Motor neuron (in vitro differentiated cells): Measurements from ENCODE around the gene SND1. TPM values are rescaled to one million over a fixed set of nuclear protein-coding genes. Genes with fewer than 3 reads are reported as not detected.
A peak's percentile ranks its signal among the peaks of the same experiment; 100 is the strongest.

Experiments used
- ATAC-seq, 8 experiments: fragments of 200-7000 bp; cut with Tn5 transposase; replicated peaks in 6 of 8; 2 replicates each; pipeline ENCODE4 v1.8.0; 2021; ENCODE audit warnings: mild to moderate bottlenecking in 8 of 8, moderate library complexity in 8 of 8
- H3K27ac ChIP-seq, 2 donors: fragments of 250-450 bp; sonication (Bioruptor Pico); 2 replicates each; pipeline ENCODE4 v1.9.0; 2021; ENCODE audit warnings: antibody characterized with exemption in 2 of 2, mild to moderate bottlenecking in 2 of 2, moderate library complexity in 1 of 2
- H3K4me1 ChIP-seq, 2 donors: fragments of 250-450 bp; sonication (Bioruptor Pico); replicated peaks in 1 of 2; 2 replicates each; pipeline ENCODE4 v1.6.1; 2021; ENCODE audit warnings: antibody characterized with exemption in 2 of 2, mild to moderate bottlenecking in 2 of 2, moderate library complexity in 1 of 2
- H3K4me3 ChIP-seq, 5 donors: fragments of 250-450 bp; sonication (Bioruptor Pico); 2 replicates each; pipeline ENCODE4 v1.9.0; 2021; ENCODE audit warnings: antibody characterized with exemption in 5 of 5, mild to moderate bottlenecking in 5 of 5, moderate library complexity in 4 of 5
- WGBS, 10 experiments: fragments of 450-650 bp; shearing (Covaris generic); methylation state at CpG; one replicate each; pipeline ENCODE4 v1.0.0; 2022; 5-methylcytosine and 5-hydroxymethylcytosine counted together
- in situ Hi-C, 9 experiments: fragments of 400-800 bp; cut with MboI; loops; one replicate each; pipeline ENCODE4 v1.15.0; 2021; ENCODE audit warnings: low sequenced_read_pairs in 9 of 9, low pct_unique_long_range_greater_than_20kb in 2 of 9; ENCODE audit not compliant: unreplicated experiment in 9 of 9
- total RNA-seq, 8 experiments: library from RNA; unstranded; fragments of 300-600 nt; gene quantifications; 2 replicates each; pipeline versions ENCODE4 v1.2.3 to v1.2.4, GENCODE V29; 2022

The SND1 gene
- total RNA-seq, 8 experiments from 2014 or later, result 125 to 296 (median 182) TPM

- Histone ChIP-seq H3K27ac (no peak overlapping the region), H3K4me1 (peaks cover 18 to 31% of the 10 kb centered on the region in 2 donors), H3K4me3 (no peak overlapping the region)
- in situ Hi-C loops, result no loop called here
- ATAC-seq, result no peak
Measured at GRCh38 chr7:127973832-127974231, 321.8 kb downstream of the SND1 start.

GRCh38 chr7:127974446-127975035 lies 322.5 kb downstream of the SND1 start:
- no peak for ATAC-seq
- H3K4me3 ChIP-seq, result no peak overlapping the region
- in situ Hi-C loops, result no loop called here
- peaks cover 18 to 31% of the 10 kb centered on the region in 2 donors for H3K4me1 ChIP-seq
- H3K27ac ChIP-seq, result no peak overlapping the region
- WGBS, 10 experiments, result 27 to 100% (median 80%) methylated on average over 2 to 5 of the region's 5 CpGs; no CpG with 5 or more reads in 1 of the 10 experiments

GRCh38 chr7:127976056-127976737 lies 324.2 kb downstream of the SND1 start:
- peaks cover 18 to 32% of the 10 kb centered on the region in 2 donors for H3K4me1 ChIP-seq
- no peak overlapping the region for H3K27ac ChIP-seq
- in situ Hi-C loops, result no loop called here
- ATAC-seq, result peak; percentile 69 to 96 (median 92)
- H3K4me3 ChIP-seq, result no peak overlapping the region
- 33 to 100% (median 80%) methylated on average over 1 to 5 of the region's 6 CpGs; no CpG with 5 or more reads in 3 of the 10 experiments for WGBS, 10 experiments

DNA sequence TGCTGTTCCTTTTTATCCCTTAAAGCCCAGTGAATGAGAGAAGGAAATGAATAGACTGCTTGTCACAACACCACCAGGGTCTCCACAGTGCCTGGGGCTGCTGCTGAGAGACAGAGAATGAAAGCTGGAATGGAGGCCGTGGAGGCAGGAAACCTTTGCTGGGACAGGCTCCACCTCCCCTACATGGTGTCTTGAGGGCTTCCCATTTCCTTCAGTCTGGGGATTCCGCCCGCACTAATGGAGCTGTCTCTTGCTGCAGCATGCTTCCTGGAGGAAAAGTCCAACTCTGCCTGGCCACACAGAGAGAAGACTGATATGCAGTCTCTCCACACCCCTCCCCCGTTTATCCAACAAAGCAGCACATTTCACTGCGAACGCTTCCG lies 324.7 kb downstream of the SND1 start:
- WGBS, 10 experiments, result 60 to 100% (median 86%) methylated on average over 1 to 6 of the region's 7 CpGs; no CpG with 5 or more reads in 3 of the 10 experiments
- Histone ChIP-seq H3K27ac (no peak overlapping the region), H3K4me1 (peaks cover 21 to 33% of the 10 kb centered on the region in 2 donors), H3K4me3 (no peak overlapping the region)
- in situ Hi-C loops, result no loop called here
- ATAC-seq, result peak in 1 of 8 experiments; percentile 5

DNA sequence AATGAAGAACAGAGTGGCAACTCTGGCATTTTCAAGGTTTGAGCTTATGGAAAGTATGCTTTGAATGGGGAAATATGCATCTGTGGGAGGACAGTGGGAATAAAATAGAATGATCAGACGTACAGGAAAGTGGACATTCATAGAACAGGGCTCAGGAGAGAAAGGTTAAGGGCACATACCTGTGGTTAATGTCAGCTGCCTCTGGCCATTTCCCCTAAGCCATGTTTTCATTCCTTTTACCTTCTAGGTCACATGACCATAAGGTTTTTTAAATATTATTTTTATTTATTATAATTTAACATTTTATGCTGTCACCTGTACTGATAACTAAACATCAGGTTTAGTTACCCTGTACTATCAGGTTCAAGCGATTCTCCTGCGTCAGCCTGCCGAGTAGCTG lies 326.4 kb downstream of the SND1 start:
- no peak for ATAC-seq

GRCh38 chr7:127979113-127979727 lies 327.2 kb downstream of the SND1 start:
- Histone ChIP-seq H3K4me3 (no peak overlapping the region), H3K27ac (no peak overlapping the region), H3K4me1 (peaks cover 9 to 25% of the 10 kb centered on the region in 2 donors)
- 80 to 98% (median 89%) methylated on average over 1 to 7 of the region's 9 CpGs; no CpG with 5 or more reads in 2 of the 10 experiments for WGBS, 10 experiments
- ATAC-seq, result no peak
- in situ Hi-C loops, result no loop called here

More for the DNA sequence above, 326.4 kb downstream of the SND1 start:
- Histone ChIP-seq H3K27ac (no peak overlapping the region), H3K4me3 (no peak overlapping the region), H3K4me1 (peaks cover 17 to 33% of the 10 kb centered on the region in 2 donors)
- in situ Hi-C loops, result no loop called here
- WGBS, 10 experiments, result 86 to 100% (median 100%) methylated on average over 1 to 4 of the region's 4 CpGs

DNA sequence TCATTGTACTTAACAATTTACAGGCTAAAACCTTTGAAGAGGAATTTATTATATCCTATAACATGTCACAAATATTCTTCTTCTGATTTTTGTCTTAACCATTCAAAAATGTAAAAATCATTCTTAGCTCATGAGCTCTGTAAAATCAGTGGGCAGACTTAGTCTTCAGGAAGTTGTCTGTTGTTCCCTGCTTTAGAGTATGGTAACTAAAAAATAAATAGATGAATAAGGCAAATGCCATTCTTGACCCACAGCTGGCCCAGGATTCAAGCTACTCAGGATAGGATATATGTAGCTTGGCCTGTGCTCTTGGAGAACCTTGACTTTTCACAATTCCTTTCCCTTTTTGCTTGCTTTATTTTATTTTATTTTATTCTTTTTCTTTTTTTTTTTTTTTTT lies 327.7 kb downstream of the SND1 start:
- peaks cover 4 to 20% of the 10 kb centered on the region in 2 donors for H3K4me1 ChIP-seq
- ATAC-seq, result no peak
- no peak overlapping the region for H3K4me3 ChIP-seq
- in situ Hi-C loops, result no loop called here
- no peak overlapping the region for H3K27ac ChIP-seq

GRCh38 chr7:127980901-127981300 lies 328.9 kb downstream of the SND1 start:
- Histone ChIP-seq H3K4me1 (peaks cover 3 to 14% of the 10 kb centered on the region in 2 donors), H3K27ac (no peak overlapping the region), H3K4me3 (no peak overlapping the region)
- no peak for ATAC-seq
- in situ Hi-C loops, result no loop called here
- WGBS, 10 experiments, result 30 to 100% (median 100%) methylated on average over 1 of the region's 1 CpG; no CpG with 5 or more reads in 3 of the 10 experiments

- no peak overlapping the region for H3K4me3 ChIP-seq
- WGBS, 10 experiments, result 85 to 100% (median 91%) methylated on average over 1 to 3 of the region's 4 CpGs
- ATAC-seq, result no peak
- H3K27ac ChIP-seq, result no peak overlapping the region
- peaks cover 3% of the 10 kb centered on the region in 2 donors for H3K4me1 ChIP-seq
- in situ Hi-C loops, result no loop called here
Measured at GRCh38 chr7:127981965-127982364, 330.0 kb downstream of the SND1 start.

GRCh38 chr7:127983804-127984332 lies 331.9 kb downstream of the SND1 start:
- in situ Hi-C loops, result no loop called here
- 69 to 100% (median 94%) methylated on average over 2 to 5 of the region's 5 CpGs for whole genome bisulfite sequencing, 10 experiments
- H3K4me3 ChIP-seq, result no peak overlapping the region
- no peak overlapping the region for H3K27ac ChIP-seq
- ATAC-seq, result peak in 2 of 8 experiments; percentile 35 to 41
- H3K4me1 ChIP-seq, result peaks cover 2 to 3% of the 10 kb centered on the region in 2 donors

- Histone ChIP-seq H3K27ac (no peak overlapping the region), H3K4me1 (no peaks in the 10 kb centered on the region), H3K4me3 (no peak overlapping the region)
- ATAC-seq, result peak in 1 of 8 experiments; percentile 23
- in situ Hi-C loops, result no loop called here
- WGBS, 10 experiments, result 27 to 100% (median 83%) methylated on average over 1 to 4 of the region's 4 CpGs
Measured at GRCh38 chr7:127986581-127987521, 334.9 kb downstream of the SND1 start.

- 40 to 83% (median 80%) methylated on average over 1 of the region's 1 CpG; no CpG with 5 or more reads in 5 of the 10 experiments for WGBS, 10 experiments
- Histone ChIP-seq H3K4me1 (no peaks in the 10 kb centered on the region), H3K4me3 (no peak overlapping the region), H3K27ac (no peak overlapping the region)
- ATAC-seq, result no peak
- in situ Hi-C loops, result no loop called here
Measured at GRCh38 chr7:127988751-127989150, 336.8 kb downstream of the SND1 start.
